ENCODE data around the gene ATAD1. TPM values are rescaled to one million over a fixed set of nuclear protein-coding genes. Genes with fewer than 3 reads are reported as not detected.
"Not testable (repeated sequence)": the region's sequence is repeated elsewhere in the genome, so short reads cannot be mapped to it uniquely, and the experiment has no call there.

Gene ATAD1
- total and polyA plus RNA-seq, 4 donors: 11.6 to 50.2 (median 28.7) TPM

- TF ChIP-seq, protein P1, sequence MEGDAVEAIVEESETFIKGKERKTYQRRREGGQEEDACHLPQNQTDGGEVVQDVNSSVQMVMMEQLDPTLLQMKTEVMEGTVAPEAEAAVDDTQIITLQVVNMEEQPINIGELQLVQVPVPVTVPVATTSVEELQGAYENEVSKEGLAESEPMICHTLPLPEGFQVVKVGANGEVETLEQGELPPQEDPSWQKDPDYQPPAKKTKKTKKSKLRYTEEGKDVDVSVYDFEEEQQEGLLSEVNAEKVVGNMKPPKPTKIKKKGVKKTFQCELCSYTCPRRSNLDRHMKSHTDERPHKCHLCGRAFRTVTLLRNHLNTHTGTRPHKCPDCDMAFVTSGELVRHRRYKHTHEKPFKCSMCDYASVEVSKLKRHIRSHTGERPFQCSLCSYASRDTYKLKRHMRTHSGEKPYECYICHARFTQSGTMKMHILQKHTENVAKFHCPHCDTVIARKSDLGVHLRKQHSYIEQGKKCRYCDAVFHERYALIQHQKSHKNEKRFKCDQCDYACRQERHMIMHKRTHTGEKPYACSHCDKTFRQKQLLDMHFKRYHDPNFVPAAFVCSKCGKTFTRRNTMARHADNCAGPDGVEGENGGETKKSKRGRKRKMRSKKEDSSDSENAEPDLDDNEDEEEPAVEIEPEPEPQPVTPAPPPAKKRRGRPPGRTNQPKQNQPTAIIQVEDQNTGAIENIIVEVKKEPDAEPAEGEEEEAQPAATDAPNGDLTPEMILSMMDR (IDR thresholded peaks at IDR 0.05; ENCODE audit: control extremely low read depth, extremely low read depth): no peak
- Histone ChIP-seq H3K27me3 (ENCODE audit: control insufficient read depth in 3 of 3, insufficient read depth in 3 of 3, low read length in 2 of 3) (no peaks in the 10 kb centered on the region), H3K9ac (ENCODE audit: insufficient read depth in 1 of 2, low read length in 2 of 2) (no peak overlapping the region), H3K36me3 (ENCODE audit: control insufficient read depth in 4 of 4, insufficient read depth in 4 of 4, low read length in 4 of 4) (peaks cover 0 to 27% (median 15%) of the 10 kb centered on the region in 4 donors), H3K4me3 (no peak overlapping the region), H3K27ac (ENCODE audit: low read depth in 1 of 2, low read length in 1 of 2) (no peak overlapping the region), H3K9me3 (ENCODE audit: control insufficient read depth in 4 of 4, insufficient read depth in 3 of 4, low read length in 3 of 4) (no peaks in the 10 kb centered on the region), H3K4me1 (ENCODE audit: control insufficient read depth in 5 of 5, insufficient read depth in 5 of 5, low read length in 5 of 5) (peaks cover 0 to 2% (median 0%) of the 10 kb centered on the region in 5 donors)
- ATAC-seq (ENCODE audit: insufficient read depth, low FRiP score) (no peak), DNase-seq (no peak)
- 68 to 77% methylated on average over 4 of the region's 4 CpGs for WGBS, 2 donors
Measured at GRCh38 chr10:87746911-87747310, 71.1 kb downstream of the ATAD1 start.

- Histone ChIP-seq H3K36me3 (ENCODE audit: control insufficient read depth in 4 of 4, insufficient read depth in 4 of 4, low read length in 4 of 4) (peaks cover 0 to 27% (median 17%) of the 10 kb centered on the region in 4 donors), H3K27ac (ENCODE audit: low read depth in 1 of 2, low read length in 1 of 2) (no peak overlapping the region), H3K4me3 (no peak overlapping the region), H3K9ac (ENCODE audit: insufficient read depth in 1 of 2, low read length in 2 of 2) (no peak overlapping the region), H3K9me3 (ENCODE audit: control insufficient read depth in 4 of 4, insufficient read depth in 3 of 4, low read length in 3 of 4) (no peaks in the 10 kb centered on the region), H3K4me1 (ENCODE audit: control insufficient read depth in 5 of 5, insufficient read depth in 5 of 5, low read length in 5 of 5) (peaks cover 0 to 4% (median 0%) of the 10 kb centered on the region in 5 donors), H3K27me3 (ENCODE audit: control insufficient read depth in 3 of 3, insufficient read depth in 3 of 3, low read length in 2 of 3) (no peaks in the 10 kb centered on the region)
- TF ChIP-seq, protein P1 (IDR thresholded peaks at IDR 0.05; ENCODE audit: control extremely low read depth, extremely low read depth): no peak
- ATAC-seq (ENCODE audit: insufficient read depth, low FRiP score) (no peak), DNase-seq (no peak)
- 97 to 98% methylated on average over 2 of the region's 2 CpGs for WGBS, 2 donors
Measured at GRCh38 chr10:87744606-87745005, 73.4 kb downstream of the ATAD1 start.

DNA sequence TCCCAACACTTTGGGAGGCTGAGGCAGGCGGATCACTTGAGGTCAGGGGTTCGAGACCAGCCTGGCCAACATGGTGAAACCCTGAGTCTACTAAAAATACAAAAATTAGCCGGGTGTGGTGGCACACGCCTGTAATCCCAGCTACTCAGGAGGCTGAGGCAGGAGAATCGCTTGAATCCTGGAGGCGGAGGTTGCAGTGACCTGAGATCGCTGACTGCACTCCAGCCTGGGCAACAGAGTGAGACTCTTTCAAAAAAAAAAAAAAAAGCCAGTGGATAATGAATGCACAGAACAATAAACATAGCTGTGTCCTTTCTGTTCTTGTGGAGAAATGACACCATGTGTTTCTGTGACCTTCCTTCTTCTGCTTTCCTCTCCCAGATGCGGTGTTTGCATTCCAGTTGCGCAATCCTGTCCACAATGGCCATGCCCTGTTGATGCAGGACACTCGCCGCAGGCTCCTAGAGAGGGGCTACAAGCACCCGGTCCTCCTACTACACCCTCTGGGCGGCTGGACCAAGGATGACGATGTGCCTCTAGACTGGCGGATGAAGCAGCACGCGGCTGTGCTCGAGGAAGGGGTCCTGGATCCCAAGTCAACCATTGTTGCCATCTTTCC lies 74.9 kb downstream of the ATAD1 start:
- peaks cover 0 to 21% (median 13%) of the 10 kb centered on the region in 4 donors for H3K36me3 ChIP-seq (ENCODE audit: control insufficient read depth in 4 of 4, insufficient read depth in 4 of 4, low read length in 4 of 4)
- H3K4me1 ChIP-seq (ENCODE audit: control insufficient read depth in 5 of 5, insufficient read depth in 5 of 5, low read length in 5 of 5); H3K27ac ChIP-seq (ENCODE audit: low read depth in 1 of 2, low read length in 1 of 2); H3K9me3 ChIP-seq (ENCODE audit: control insufficient read depth in 4 of 4, insufficient read depth in 3 of 4, low read length in 3 of 4); DNase-seq; H3K27me3 ChIP-seq (ENCODE audit: control insufficient read depth in 3 of 3, insufficient read depth in 3 of 3, low read length in 2 of 3); H3K9ac ChIP-seq (ENCODE audit: insufficient read depth in 1 of 2, low read length in 2 of 2); ATAC-seq (ENCODE audit: insufficient read depth, low FRiP score); H3K4me3 ChIP-seq: not testable (repeated sequence)
- WGBS, 2 donors: 88% methylated on average over 18 of the region's 18 CpGs

DNA sequence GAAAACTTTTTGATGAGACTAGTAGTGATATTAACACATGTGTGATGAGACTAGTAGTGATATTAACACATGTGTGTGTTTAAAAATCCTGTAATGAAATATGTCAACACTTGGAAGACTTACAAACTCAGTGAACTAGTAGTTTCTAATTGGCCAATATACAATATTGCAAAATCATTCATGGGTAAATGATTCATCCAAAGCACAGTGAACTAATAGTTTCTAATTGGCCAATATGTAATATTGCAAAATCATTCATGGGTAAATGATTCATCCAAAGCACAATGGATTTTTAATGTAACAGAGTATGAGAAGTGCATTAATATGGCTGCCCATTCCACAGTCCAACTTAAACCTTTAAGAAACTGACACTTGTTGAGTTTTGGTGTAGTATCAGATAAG lies 77.8 kb downstream of the ATAD1 start:
- H3K27ac ChIP-seq (ENCODE audit: low read depth in 1 of 2, low read length in 1 of 2): no peak overlapping the region
- H3K9ac ChIP-seq (ENCODE audit: insufficient read depth in 1 of 2, low read length in 2 of 2): no peak overlapping the region

More for the DNA sequence above, 77.8 kb downstream of the ATAD1 start:
- Histone ChIP-seq H3K4me1 (ENCODE audit: control insufficient read depth in 5 of 5, insufficient read depth in 5 of 5, low read length in 5 of 5) (peaks cover 0 to 4% (median 0%) of the 10 kb centered on the region in 5 donors), H3K36me3 (ENCODE audit: control insufficient read depth in 4 of 4, insufficient read depth in 4 of 4, low read length in 4 of 4) (peaks cover 0 to 14% (median 8%) of the 10 kb centered on the region in 4 donors), H3K27me3 (ENCODE audit: control insufficient read depth in 3 of 3, insufficient read depth in 3 of 3, low read length in 2 of 3) (no peaks in the 10 kb centered on the region), H3K4me3 (no peak overlapping the region), H3K9me3 (ENCODE audit: control insufficient read depth in 4 of 4, insufficient read depth in 3 of 4, low read length in 3 of 4) (no peaks in the 10 kb centered on the region)
- DNase-seq: peak in 1 of 3 donors; percentile 30
- ATAC-seq (ENCODE audit: insufficient read depth, low FRiP score): peak; percentile 68
- TF ChIP-seq, protein P1 (IDR thresholded peaks at IDR 0.05; ENCODE audit: control extremely low read depth, extremely low read depth): no peak
